K562 (cell line): Measurements from ENCODE around the gene FTO. TPM values are rescaled to one million over a fixed set of nuclear protein-coding genes. Genes with fewer than 3 reads are reported as not detected.

Experiments used
- ATAC-seq: fragments of 200-7000 bp; cut with Tn5 transposase; 3 replicates; pipeline ENCODE4 v1.9.1; 2020; ENCODE audit warnings: moderate library complexity
- BruUV-seq: library from RNA; stranded (reverse); fragments of 400-500 nt; replicated peaks from 2 replicates; lab custom pipeline; 2021; lab: Mats Ljungman, UMichigan
- CTCF ChIA-PET: fragments of 300-600 bp; formaldehyde crosslinking; extraction: SDS; loops from one replicate; lab custom pipeline; 2021; ENCODE audit warnings: low intra/inter-chr PET ratio; lab: Yijun Ruan, JAX
- POLR2A ChIA-PET: fragments of 300-600, 350-650 bp; sonication (Branson Sonifier 250); formaldehyde crosslinking; extraction: SDS; loops from one replicate; lab custom pipeline; 2021; ENCODE audit warnings: antibody characterized with exemption, inconsistent platforms; lab: Yijun Ruan, JAX
- DNase-seq, 4 experiments: peaks; one replicate each; pipeline versions ENCODE4 v3.0.0 to v3.0.0-alpha.2; 2011 to 2018; ENCODE audit warnings: low spot score in 3 of 4, mixed read lengths in 3 of 4; ENCODE audit errors: extremely low read depth in 1 of 4
- FAIRE-seq: peaks from 2 replicates; lab custom pipeline; 2011; peaks lifted over from hg19 to GRCh38; lab: Jason Lieb, UNC
- H2AFZ ChIP-seq: 2 replicates; pipeline ENCODE4 v1.6.0; 2011; ENCODE audit warnings: low read depth, low read length, control low read depth, inconsistent platforms
- H3K27ac ChIP-seq: fragments of 200-600 bp; 3 replicates; pipeline ENCODE4 v1.8.0; 2011; ENCODE audit warnings: low read depth, mild to moderate bottlenecking, control low read depth, inconsistent platforms, low read length, moderate library complexity, mixed read lengths; ENCODE audit errors: extremely low read depth
- H3K27me3 ChIP-seq, 2 experiments: fragments of 300-600 bp in 1 of 2; 2 replicates in 1 of 2; 3 replicates in 1 of 2; pipeline versions ENCODE4 v1.6.0 to v1.8.0; 2011; ENCODE audit warnings: inconsistent platforms in 2 of 2, low read length in 2 of 2, mild to moderate bottlenecking in 1 of 2, mixed read lengths in 1 of 2, moderate library complexity in 1 of 2; ENCODE audit not compliant: control insufficient read depth in 2 of 2, insufficient read depth in 2 of 2
- H3K36me3 ChIP-seq: fragments of 300-600 bp; 3 replicates; pipeline ENCODE4 v1.8.0; 2011; ENCODE audit warnings: mild to moderate bottlenecking, low read length, inconsistent platforms; ENCODE audit not compliant: control insufficient read depth, insufficient read depth
- H3K4me1 ChIP-seq, 2 experiments: fragments of 200-600 bp in 1 of 2; replicated peaks in 1 of 2; 2 replicates in 1 of 2; 3 replicates in 1 of 2; pipeline versions ENCODE4 v1.5.1 to v1.8.0; 2011; ENCODE audit warnings: inconsistent platforms in 2 of 2, low read length in 2 of 2, mild to moderate bottlenecking in 1 of 2, mixed read lengths in 1 of 2, moderate library complexity in 1 of 2; ENCODE audit not compliant: control insufficient read depth in 2 of 2, insufficient read depth in 2 of 2
- H3K4me2 ChIP-seq: 2 replicates; pipeline ENCODE4 v1.6.1; 2011; ENCODE audit warnings: low read length, control low read depth, inconsistent platforms, mixed read lengths; ENCODE audit not compliant: insufficient read depth
- H3K4me3 ChIP-seq: fragments of 200-600 bp; sonication (generic), shearing (Covaris generic); 2 replicates; pipeline ENCODE4 v1.5.1; 2016; ENCODE audit warnings: control low read depth, inconsistent platforms
- H3K79me2 ChIP-seq: fragments of 200-600 bp; 3 replicates; pipeline ENCODE4 v1.8.0; 2011; ENCODE audit warnings: low read length, inconsistent platforms; ENCODE audit not compliant: control insufficient read depth, insufficient read depth
- H3K9ac ChIP-seq, 2 experiments: 2 replicates each; pipeline versions ENCODE4 v1.6.0 to v1.6.1; 2011; ENCODE audit warnings: low read depth in 2 of 2, low read length in 2 of 2, control low read depth in 1 of 2, inconsistent platforms in 1 of 2, mild to moderate bottlenecking in 1 of 2, mixed read lengths in 1 of 2; ENCODE audit not compliant: insufficient read depth in 1 of 2
- H3K9me1 ChIP-seq: one replicate; pipeline ENCODE4 v1.6.0; 2011; ENCODE audit warnings: inconsistent platforms, mild to moderate bottlenecking, low read length, moderate library complexity; ENCODE audit not compliant: control insufficient read depth, insufficient read depth
- H3K9me3 ChIP-seq: replicated peaks from 2 replicates; pipeline ENCODE4 v1.5.1; 2011; ENCODE audit warnings: low read depth, low read length, inconsistent platforms; ENCODE audit not compliant: control insufficient read depth, insufficient read depth
- H4K20me1 ChIP-seq: replicated peaks from 2 replicates; pipeline ENCODE4 v1.6.1; 2011; ENCODE audit warnings: low read length, inconsistent platforms, mixed read lengths; ENCODE audit not compliant: control insufficient read depth, insufficient read depth
- C11orf30 ChIP-seq: fragments of 450-650 bp; IDR thresholded peaks from 2 replicates; pipeline ENCODE4 v1.6.1; 2016; ENCODE audit warnings: low read depth, mild to moderate bottlenecking
- MCM2 ChIP-seq: fragments of 450-650 bp; IDR thresholded peaks from 2 replicates; pipeline ENCODE4 v1.6.1; 2017; ENCODE audit warnings: low read depth, mild to moderate bottlenecking
- MTA1 ChIP-seq: fragments of 450-650 bp; IDR thresholded peaks from 2 replicates; pipeline ENCODE4 v1.6.1; 2017; ENCODE audit warnings: borderline replicate concordance
- NR1H2 ChIP-seq: sonication (generic); formaldehyde crosslinking; IDR thresholded peaks from 2 replicates; pipeline ENCODE4 v1.4.0; 2020; ENCODE audit warnings: mild to moderate bottlenecking, missing genetic modification reagents
- ZFP91 ChIP-seq: sonication (generic); formaldehyde crosslinking; IDR thresholded peaks from 2 replicates; pipeline ENCODE4 v1.8.0; 2022; ENCODE audit warnings: mild to moderate bottlenecking, missing genetic modification reagents
- ZNF224 ChIP-seq: sonication (generic); formaldehyde crosslinking; IDR thresholded peaks from 2 replicates; pipeline ENCODE4 v1.8.0; 2022; ENCODE audit warnings: mild to moderate bottlenecking, missing genetic modification reagents
- ZNF24 ChIP-seq: fragments of 450-650 bp; IDR thresholded peaks from 2 replicates; pipeline ENCODE4 v1.6.1; 2016
- ZNF764 ChIP-seq: fragments of 250-450 bp; sonication (Bioruptor Pico); IDR thresholded peaks from 2 replicates; pipeline ENCODE4 v1.4.0; 2020; ENCODE audit warnings: low read depth, mild to moderate bottlenecking, moderate library complexity
- WGBS: fragments of 100-300 bp; shearing (Covaris generic); methylation state at CpG from one replicate; pipeline ENCODE4 v1.1.6; 2016; ENCODE audit warnings: low coverage, mixed read lengths; ENCODE audit not compliant: insufficient coverage; ENCODE audit errors: missing lambda C conversion rate; 5-methylcytosine and 5-hydroxymethylcytosine counted together
- in situ Hi-C: fragments of 300-500 bp; cut with MboI; formaldehyde crosslinking; loops from 4 replicates; pipeline ENCODE4 v1.15.0; 2018; ENCODE audit warnings: inconsistent platforms, mixed read lengths
- intact Hi-C: fragments of 100-400 bp; cut with micrococcal nuclease; formaldehyde crosslinking; loops from 2 replicates; pipeline ENCODE4 v1.14.2; 2022
- polyA plus RNA-seq, 8 experiments: library from polyadenylated mRNA; depleted of rRNA in 4 of 8; stranded (reverse) in 5 of 8; unstranded in 3 of 8; fragments of >200 nt; fragmentation: Nextera tagmentation in 2 of 8; fragmentation: Illumina TruSeq in 1 of 8; extraction: Ambion mirVana in 2 of 8; extraction: Trizol in 1 of 8; gene quantifications; 2 replicates each; pipeline versions ENCODE4 v1.2.1 to v1.2.3, GENCODE V29; 2011 to 2014; ENCODE audit warnings: inconsistent platforms in 1 of 8, missing spikeins in 1 of 8
- total RNA-seq, 7 experiments: library from RNA; depleted of rRNA in 6 of 7; stranded (reverse); fragments of >200 nt in 6 of 7; fragmentation: Illumina TruSeq in 2 of 7; extraction: Trizol in 2 of 7; gene quantifications; 2 replicates each; pipeline versions ENCODE4 v1.2.1 to v1.2.3, GENCODE V29; 2011 to 2021; ENCODE audit warnings: low replicate concordance in 1 of 7
- TF ChIP-seq, protein P1 (sequence below): fragments of 250-450 bp; sonication (Bioruptor Pico); IDR thresholded peaks from 2 replicates; pipeline ENCODE4 v1.4.0; 2020; ENCODE audit warnings: mild to moderate bottlenecking

FTO gene
- total and polyA plus RNA-seq, 9 of the 15 experiments (the other 6 are each of a cell fraction or from before 2014, with no cell fraction given) = 11.3 to 27.7 (median 25.5) TPM

DNA sequence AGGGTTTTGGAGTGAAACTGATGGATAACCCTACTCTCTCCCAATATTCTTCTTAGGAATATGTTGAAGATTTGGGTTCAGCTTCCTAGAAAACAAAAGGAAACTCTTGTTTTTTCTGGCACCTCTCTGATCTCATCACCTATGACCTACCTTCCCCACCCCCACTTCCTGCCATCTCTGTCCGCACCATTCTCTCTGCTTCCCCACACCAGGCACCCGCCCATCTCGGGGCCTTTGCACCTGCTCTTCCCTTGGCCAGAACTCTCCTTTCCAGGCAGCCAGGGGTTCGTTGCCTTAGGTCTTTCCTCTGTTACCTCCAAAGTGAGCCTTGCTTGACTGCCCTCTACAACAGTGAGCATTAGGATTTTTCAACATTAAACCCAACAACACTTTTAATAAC lies 423.0 kb downstream of the FTO start:
- BruUV-seq = no TSS peak
- no peaks in the 10 kb centered on the region for H3K79me2 ChIP-seq
- DNase-seq = no peak
- no peak overlapping the region for H3K9ac ChIP-seq
- intact Hi-C loops (no loop called here), in situ Hi-C loops (no loop called here)
- no peak overlapping the region for H3K27ac ChIP-seq
- no peaks in the 10 kb centered on the region for H3K36me3 ChIP-seq
- no peaks in the 10 kb centered on the region for H3K9me1 ChIP-seq
- H3K27me3 ChIP-seq = peaks cover 12 to 17% of the 10 kb centered on the region in 2 experiments; a peak in 4 of 5 replicates
- no peak overlapping the region for H3K4me3 ChIP-seq
- CTCF ChIA-PET = no interaction called here
- WGBS = 0% methylated on average over 4 of the region's 4 CpGs
- no peak for ATAC-seq
- POLR2A ChIA-PET = interaction anchor here (0.7 kb wide), 1 partner anchor 960 kb away, joined by 3 read pairs; no protein-coding TSS in a partner anchor
- H3K4me1 ChIP-seq = no peaks in the 10 kb centered on the region
- H3K9me3 ChIP-seq = no peaks in the 10 kb centered on the region
- no peaks in the 10 kb centered on the region for H4K20me1 ChIP-seq
- no peak overlapping the region for H2AFZ ChIP-seq
- FAIRE-seq = no peak
- TF ChIP-seq ZNF24 = no peak
- no peak overlapping the region for H3K4me2 ChIP-seq

- DNase-seq = no peak
- ChIA-PET CTCF (no interaction called here), POLR2A (interaction anchor here (0.6 to 1.2 kb wide), 4 partner anchors 12 to 664 kb away, joined by 3 to 4 read pairs (median 3); no protein-coding TSS in a partner anchor)
Measured at GRCh38 chr16:54128629-54129234, 424.8 kb downstream of the FTO start.

More at GRCh38 chr16:54128629-54129234, 424.8 kb downstream of the FTO start:
- H3K9me1 ChIP-seq = no peaks in the 10 kb centered on the region
- WGBS = 0% methylated on average over 5 of the region's 5 CpGs
- H3K4me3 ChIP-seq = no peak overlapping the region
- H2AFZ ChIP-seq = no peak overlapping the region
- intact Hi-C loops = no loop called here
- in situ Hi-C loops = no loop called here
- BruUV-seq = no TSS peak
- no peak overlapping the region for H3K4me2 ChIP-seq
- no peak for FAIRE-seq
- peaks cover 2 to 6% of the 10 kb centered on the region in 2 experiments; a peak in 3 of 5 replicates for H3K27me3 ChIP-seq
- no peaks in the 10 kb centered on the region for H3K4me1 ChIP-seq
- no peak overlapping the region for H3K9ac ChIP-seq
- TF ChIP-seq, protein P1, sequence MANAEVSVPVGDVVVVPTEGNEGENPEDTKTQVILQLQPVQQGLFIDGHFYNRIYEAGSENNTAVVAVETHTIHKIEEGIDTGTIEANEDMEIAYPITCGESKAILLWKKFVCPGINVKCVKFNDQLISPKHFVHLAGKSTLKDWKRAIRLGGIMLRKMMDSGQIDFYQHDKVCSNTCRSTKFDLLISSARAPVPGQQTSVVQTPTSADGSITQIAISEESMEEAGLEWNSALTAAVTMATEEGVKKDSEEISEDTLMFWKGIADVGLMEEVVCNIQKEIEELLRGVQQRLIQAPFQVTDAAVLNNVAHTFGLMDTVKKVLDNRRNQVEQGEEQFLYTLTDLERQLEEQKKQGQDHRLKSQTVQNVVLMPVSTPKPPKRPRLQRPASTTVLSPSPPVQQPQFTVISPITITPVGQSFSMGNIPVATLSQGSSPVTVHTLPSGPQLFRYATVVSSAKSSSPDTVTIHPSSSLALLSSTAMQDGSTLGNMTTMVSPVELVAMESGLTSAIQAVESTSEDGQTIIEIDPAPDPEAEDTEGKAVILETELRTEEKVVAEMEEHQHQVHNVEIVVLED (CRISPR knock-in tag) = no peak
- TF ChIP-seq MCM2 (no peak), NR1H2 (no peak), ZFP91 (CRISPR knock-in tag) (no peak), MTA1 (no peak), ZNF764 (CRISPR knock-in tag) (no peak), C11orf30 (no peak), ZNF224 (no peak)
- TF ChIP-seq, all 486 proteins: peak for 0
- no peaks in the 10 kb centered on the region for H3K36me3 ChIP-seq
- no peak for ATAC-seq
- no peaks in the 10 kb centered on the region for H3K9me3 ChIP-seq
- no peaks in the 10 kb centered on the region for H4K20me1 ChIP-seq
- H3K27ac ChIP-seq = no peak overlapping the region
- H3K79me2 ChIP-seq = no peaks in the 10 kb centered on the region
